ENCODE data around the gene RFX2. TPM values are rescaled to one million over a fixed set of nuclear protein-coding genes. Genes with fewer than 3 reads are reported as not detected.

The RFX2 gene
- total RNA-seq, 1 experiment from 2014 or later: 3.7 TPM

- H3K4me3 Mint-ChIP-seq: no peak overlapping the region; a peak in 1 of 5 replicates
- Histone ChIP-seq H4K5ac (ENCODE audit: insufficient read length, low read depth, low read length) (no peak overlapping the region), H3K18ac (ENCODE audit: insufficient read length, low read depth, low read length) (no peak overlapping the region), H2BK20ac (ENCODE audit: low read depth, low read length, poor library complexity, severe bottlenecking) (no peak overlapping the region), H4K20me1 (ENCODE audit: control insufficient read depth, insufficient read depth, insufficient read length) (no peaks in the 10 kb centered on the region), H3K9me3 (ENCODE audit: control insufficient read depth, low read depth, low read length) (no peaks in the 10 kb centered on the region), H3K23ac (ENCODE audit: insufficient read length, low read depth, low read length) (no peak overlapping the region), H3K4me1 (ENCODE audit: insufficient read depth, low read length) (no peaks in the 10 kb centered on the region; the same call in 1 of the 2 replicates), H3K4me2 (ENCODE audit: insufficient read depth, insufficient read length, low read length) (no peak overlapping the region), H3K27me3 (ENCODE audit: insufficient read depth, low read length) (no peaks in the 10 kb centered on the region), H3K4ac (ENCODE audit: low read depth, low read length) (no peak overlapping the region), H3T11ph (ENCODE audit: low read length) (no peak overlapping the region), H2BK15ac (ENCODE audit: low read depth, low read length) (no peak overlapping the region), H3K23me2 (ENCODE audit: insufficient read length, low read depth, low read length, poor library complexity, severe bottlenecking) (no peaks in the 10 kb centered on the region), H2BK12ac (ENCODE audit: insufficient read length, low read depth, low read length) (no peak overlapping the region), H2AFZ (ENCODE audit: low read length) (no peak overlapping the region), H3K9ac (ENCODE audit: extremely low read depth, insufficient read length, low read length) (no peak overlapping the region), H3K56ac (ENCODE audit: insufficient read length, low read depth, low read length) (no peak overlapping the region), H4K91ac (ENCODE audit: insufficient read length, low read depth, low read length) (no peak overlapping the region), H2AK5ac (ENCODE audit: insufficient read length, low read length) (no peak overlapping the region), H2BK120ac (ENCODE audit: low read depth, low read length, poor library complexity, severe bottlenecking) (no peak overlapping the region), H3K27ac (ENCODE audit: insufficient read length, low read depth, low read length) (no peak overlapping the region), H3K79me1 (ENCODE audit: insufficient read depth, low read depth, low read length, poor library complexity, severe bottlenecking) (no peaks in the 10 kb centered on the region), H2BK5ac (ENCODE audit: insufficient read length, low read length) (no peak overlapping the region), H3K14ac (ENCODE audit: insufficient read depth, low read length) (no peak overlapping the region), H4K8ac (replicated peaks; ENCODE audit: insufficient read length, low read depth, low read length) (no peak overlapping the region), H3K79me2 (ENCODE audit: insufficient read depth, low read length) (no peaks in the 10 kb centered on the region)
- peaks cover 21 to 24% of the 10 kb centered on the region in 2 experiments for H3K4me1 Mint-ChIP-seq
- peaks cover 44% of the 10 kb centered on the region for H3K27me3 Mint-ChIP-seq (ENCODE audit: low read depth)
- DNase-seq: no peak
- H3K27ac Mint-ChIP-seq: no peak overlapping the region; a peak in 1 of 7 replicates
- no peaks in the 10 kb centered on the region for H3K36me3 Mint-ChIP-seq (ENCODE audit: insufficient read depth in 1 of 3, low read depth in 3 of 3)
- no peaks in the 10 kb centered on the region for H3K9me3 Mint-ChIP-seq
- WGBS (ENCODE audit: extremely low coverage, insufficient read length, low lambda C conversion rate): no CpG with 5 or more reads among the region's 9 CpGs
- no peak for TF ChIP-seq CTCF (conservative IDR thresholded peaks at IDR 0.05)
These were observed 23.2 kb downstream of the RFX2 start for GRCh38 chr19:6087074-6087571.
